ENCODE data around the gene PDXK.

Gene PDXK

DNA sequence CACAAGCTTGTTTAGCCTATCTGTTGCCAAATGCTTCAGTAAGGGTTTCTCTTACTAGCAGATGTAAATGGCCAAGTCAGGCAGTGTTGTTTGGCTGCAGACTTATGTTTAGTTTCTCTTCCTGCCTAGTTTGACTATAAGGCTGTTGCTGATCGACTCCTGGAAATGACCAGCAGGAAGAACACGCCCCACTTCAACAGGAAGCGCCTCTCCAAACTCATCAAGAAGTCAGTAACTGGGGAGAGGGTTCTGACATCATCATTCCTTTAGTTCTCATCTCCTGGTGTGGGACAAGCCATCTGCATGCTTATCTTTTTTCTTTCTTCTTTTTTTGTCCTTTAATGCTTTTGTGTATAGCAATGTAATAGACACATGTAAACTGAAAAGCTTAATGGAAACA, 34.5 kb upstream of the PDXK start:
- no peak overlapping the region for H3K4me3 ChIP-seq (ENCODE audit: low read length)
- TF ChIP-seq, protein P1, sequence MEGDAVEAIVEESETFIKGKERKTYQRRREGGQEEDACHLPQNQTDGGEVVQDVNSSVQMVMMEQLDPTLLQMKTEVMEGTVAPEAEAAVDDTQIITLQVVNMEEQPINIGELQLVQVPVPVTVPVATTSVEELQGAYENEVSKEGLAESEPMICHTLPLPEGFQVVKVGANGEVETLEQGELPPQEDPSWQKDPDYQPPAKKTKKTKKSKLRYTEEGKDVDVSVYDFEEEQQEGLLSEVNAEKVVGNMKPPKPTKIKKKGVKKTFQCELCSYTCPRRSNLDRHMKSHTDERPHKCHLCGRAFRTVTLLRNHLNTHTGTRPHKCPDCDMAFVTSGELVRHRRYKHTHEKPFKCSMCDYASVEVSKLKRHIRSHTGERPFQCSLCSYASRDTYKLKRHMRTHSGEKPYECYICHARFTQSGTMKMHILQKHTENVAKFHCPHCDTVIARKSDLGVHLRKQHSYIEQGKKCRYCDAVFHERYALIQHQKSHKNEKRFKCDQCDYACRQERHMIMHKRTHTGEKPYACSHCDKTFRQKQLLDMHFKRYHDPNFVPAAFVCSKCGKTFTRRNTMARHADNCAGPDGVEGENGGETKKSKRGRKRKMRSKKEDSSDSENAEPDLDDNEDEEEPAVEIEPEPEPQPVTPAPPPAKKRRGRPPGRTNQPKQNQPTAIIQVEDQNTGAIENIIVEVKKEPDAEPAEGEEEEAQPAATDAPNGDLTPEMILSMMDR (conservative IDR thresholded peaks at IDR 0.05; ENCODE audit: low read depth, low read length) = no peak
- no peak for DNase-seq (ENCODE audit: low read depth)

- no peak for DNase-seq (ENCODE audit: low read depth)
- TF ChIP-seq, protein P1 (conservative IDR thresholded peaks at IDR 0.05; ENCODE audit: low read depth, low read length) = no peak
- H3K4me3 ChIP-seq (ENCODE audit: low read length) = no peak overlapping the region
Observed at GRCh38 chr21:43686811-43687565, 31.9 kb upstream of the PDXK start.

DNA sequence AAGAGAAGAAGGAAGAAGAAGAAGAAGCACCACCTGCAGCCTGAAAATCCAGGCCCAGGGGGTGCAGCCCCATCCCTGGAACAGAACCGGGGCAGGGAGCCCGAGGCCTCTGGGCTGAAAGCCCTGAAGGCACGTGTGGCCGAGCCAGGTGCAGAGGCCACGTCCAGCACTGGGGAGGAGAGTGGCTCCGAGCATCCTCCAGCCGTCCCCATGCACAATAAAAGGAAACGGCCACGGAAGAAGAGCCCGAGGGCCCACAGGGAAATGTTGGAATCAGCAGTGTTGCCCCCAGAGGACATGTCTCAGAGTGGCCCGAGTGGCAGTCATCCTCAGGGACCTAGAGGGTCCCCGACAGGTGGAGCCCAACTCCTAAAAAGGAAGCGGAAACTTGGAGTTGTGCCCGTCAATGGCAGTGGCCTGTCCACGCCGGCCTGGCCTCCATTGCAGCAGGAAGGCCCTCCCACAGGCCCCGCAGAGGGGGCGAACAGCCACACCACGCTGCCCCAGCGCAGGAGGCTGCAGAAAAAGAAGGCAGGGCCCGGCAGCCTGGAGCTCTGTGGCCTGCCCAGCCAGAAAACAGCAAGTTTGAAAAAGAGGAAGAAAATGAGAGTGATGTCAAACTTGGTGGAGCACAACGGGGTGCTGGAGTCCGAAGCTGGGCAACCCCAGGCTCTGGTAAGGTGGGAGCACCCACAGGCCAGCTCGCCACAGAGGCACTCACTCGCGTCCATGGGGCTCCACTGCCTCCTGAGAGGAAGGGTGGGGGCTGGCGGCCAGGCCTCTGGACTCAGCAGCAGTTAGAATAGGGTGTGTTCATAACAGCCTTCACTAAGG, 31.1 kb upstream of the PDXK start:
- no peak for DNase-seq (ENCODE audit: low read depth)
- H3K4me3 ChIP-seq (ENCODE audit: low read length) = no peak overlapping the region
- TF ChIP-seq, protein P1 (conservative IDR thresholded peaks at IDR 0.05; ENCODE audit: low read depth, low read length) = no peak

GRCh38 chr21:43688906-43689305, 30.0 kb upstream of the PDXK start:
- DNase-seq (ENCODE audit: low read depth) = no peak
- no peak overlapping the region for H3K4me3 ChIP-seq (ENCODE audit: low read length)

GRCh38 chr21:43689556-43690337, 29.2 kb upstream of the PDXK start:
- no peak overlapping the region for H3K4me3 ChIP-seq (ENCODE audit: low read length)
- TF ChIP-seq, protein P1 (conservative IDR thresholded peaks at IDR 0.05; ENCODE audit: low read depth, low read length) = no peak
- DNase-seq (ENCODE audit: low read depth) = no peak

More at GRCh38 chr21:43688906-43689305, 30.0 kb upstream of the PDXK start:
- TF ChIP-seq, protein P1 (conservative IDR thresholded peaks at IDR 0.05; ENCODE audit: low read depth, low read length) = no peak

DNA sequence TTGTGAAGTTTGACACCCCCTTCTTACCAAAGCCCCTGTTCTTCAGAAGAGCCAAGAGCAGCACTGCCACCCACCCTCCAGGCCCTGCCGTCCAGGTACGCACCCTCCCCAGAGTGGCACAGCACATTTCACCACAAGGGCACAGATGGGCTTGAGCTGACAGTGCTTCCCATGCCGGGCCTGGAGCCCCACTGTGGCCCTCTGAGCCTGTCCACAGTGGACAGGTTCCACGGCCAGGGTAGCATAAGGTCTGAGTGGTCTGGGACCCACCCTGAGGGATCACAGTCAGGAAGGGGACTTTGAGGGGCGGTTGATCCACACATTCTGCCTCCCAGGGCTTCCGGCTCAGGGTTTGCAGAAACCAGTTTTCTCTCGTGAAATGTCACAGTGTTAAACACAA, 28.6 kb upstream of the PDXK start:
- DNase-seq (ENCODE audit: low read depth) = no peak
- no peak overlapping the region for H3K4me3 ChIP-seq (ENCODE audit: low read length)
- TF ChIP-seq, protein P1 (conservative IDR thresholded peaks at IDR 0.05; ENCODE audit: low read depth, low read length) = no peak
